GM21619 (cell line): ENCODE results near the gene AMBP.

Experiments
- ATAC-seq: cut with Tn5 transposase; IDR thresholded peaks from one replicate; pipeline ENCODE4 v1.9.1; 2021; ENCODE audit not compliant: unreplicated experiment

AMBP gene

GRCh38 chr9:114078021-114078780 lies at the start of gene AMBP:
Gene AMBP (minus strand): TSS chr9:114078300. CDS start chr9:114078209, 91 bp downstream.
- no peak for ATAC-seq

GRCh38 chr9:114126247-114127060 lies 48.4 kb upstream of the AMBP start:
- ATAC-seq, result no peak

DNA sequence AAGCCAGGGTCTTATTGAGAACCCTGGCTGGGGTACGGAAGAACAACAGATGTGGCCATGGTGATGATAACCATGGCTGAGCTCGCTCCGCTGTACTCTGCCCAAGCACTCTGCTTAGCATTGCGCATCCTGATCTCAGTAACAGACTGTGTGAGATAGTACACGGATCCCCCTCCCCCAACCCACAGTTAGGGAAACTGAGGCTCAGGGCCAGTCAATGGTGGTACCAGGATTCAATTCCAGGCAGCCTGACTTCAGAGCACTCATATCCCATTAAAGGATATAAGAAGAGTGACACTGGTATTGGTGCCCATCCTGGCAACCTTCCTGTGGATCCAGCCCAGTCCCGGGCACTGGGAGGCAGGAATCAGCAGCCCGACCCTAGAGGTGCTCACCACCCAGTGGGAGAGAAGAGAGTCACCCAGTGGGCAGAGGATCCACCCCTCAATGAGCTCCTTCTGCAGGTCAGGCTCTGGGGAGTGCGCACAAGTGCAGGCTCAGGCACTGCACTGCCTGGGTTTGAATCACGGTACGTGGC lies 47.4 kb upstream of the AMBP start:
- ATAC-seq, result no peak

DNA sequence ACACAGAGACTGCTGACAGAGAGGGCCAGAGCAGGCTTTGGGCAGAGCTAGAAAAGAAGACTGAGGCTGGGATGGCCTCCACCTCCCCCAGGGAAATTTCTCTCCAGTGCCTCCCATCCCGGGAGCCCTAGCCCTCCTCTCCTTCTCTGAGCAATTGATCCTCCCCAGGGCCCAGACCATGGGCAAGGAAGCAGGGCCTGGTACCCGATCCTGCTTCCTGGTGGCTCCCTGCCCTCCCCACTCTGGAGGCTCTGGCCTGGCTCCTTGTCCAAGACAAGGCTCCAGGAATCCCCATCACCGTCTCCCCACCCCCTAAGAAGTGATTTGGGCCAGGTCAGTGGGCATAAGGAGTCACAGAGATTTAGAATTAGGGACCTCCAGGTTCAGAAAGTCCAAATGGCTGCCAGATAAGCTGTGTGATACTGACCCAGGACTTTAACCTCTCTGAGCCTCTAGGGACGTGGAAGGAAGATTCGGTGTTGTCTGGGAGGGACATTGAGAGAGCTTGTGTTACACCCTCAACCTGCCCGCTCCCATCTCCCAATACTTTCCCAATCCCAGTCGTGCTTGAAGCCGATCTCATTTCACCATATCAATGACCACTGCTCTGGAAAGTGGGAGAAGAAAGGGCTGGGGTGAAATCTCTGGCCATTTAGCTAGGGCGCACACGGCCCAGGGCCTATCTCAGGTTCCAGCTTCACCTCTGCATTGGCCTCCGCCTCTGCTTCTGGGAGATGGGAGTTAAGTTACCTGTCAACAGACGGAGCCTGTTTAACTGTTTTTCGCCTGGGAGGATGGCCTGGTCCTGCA lies 46.8 kb upstream of the AMBP start:
- no peak for ATAC-seq

GRCh38 chr9:114124138-114124537 lies 46.0 kb upstream of the AMBP start:
- ATAC-seq, result no peak

- no peak for ATAC-seq
These were observed 45.2 kb upstream of the AMBP start for GRCh38 chr9:114123031-114123977.

DNA sequence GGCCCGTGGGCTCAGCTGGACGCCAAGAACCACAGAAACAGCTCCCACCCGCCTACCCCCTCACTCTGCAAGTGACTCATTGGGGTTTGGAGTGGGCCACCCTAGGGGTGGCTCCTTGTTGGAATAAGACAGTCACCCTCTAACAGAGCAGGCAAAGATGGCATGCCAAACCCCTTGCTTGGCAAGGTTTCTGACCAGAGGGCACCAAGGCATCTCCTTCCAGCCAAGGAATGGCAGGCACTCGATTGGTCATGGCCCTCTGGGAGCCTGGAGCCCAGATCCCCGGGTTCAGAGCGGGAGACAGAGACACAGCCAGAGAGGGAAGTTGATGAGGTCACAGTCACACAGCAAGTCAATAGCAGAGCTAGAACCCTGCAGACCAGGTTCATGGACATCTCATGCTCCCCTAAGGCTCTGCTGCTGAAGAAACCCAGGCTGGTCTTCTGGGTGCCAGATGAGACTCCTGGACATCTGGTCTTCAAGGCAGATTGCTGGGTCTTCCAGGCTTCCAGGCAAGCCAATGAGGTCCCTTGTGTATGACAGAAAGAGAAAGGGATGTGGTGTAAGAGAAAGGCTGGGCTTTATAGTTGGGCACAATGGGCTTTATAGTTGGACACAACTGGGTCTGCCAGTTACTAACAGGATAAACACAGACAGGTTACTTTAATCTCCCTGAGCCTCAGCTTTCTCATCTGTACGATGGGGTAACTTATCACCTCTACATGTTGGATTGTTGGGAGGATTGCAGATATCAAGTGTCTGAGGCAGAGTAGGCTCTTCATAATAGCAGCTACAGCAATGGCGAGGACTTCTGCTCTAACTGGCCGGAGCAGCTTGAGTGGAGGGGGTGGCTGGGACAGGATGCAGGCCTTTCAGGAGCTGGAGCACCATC lies 44.3 kb upstream of the AMBP start:
- ATAC-seq, result no peak

GRCh38 chr9:114121227-114122135 lies 43.4 kb upstream of the AMBP start:
- no peak for ATAC-seq

- no peak for ATAC-seq
These were observed 42.3 kb upstream of the AMBP start for GRCh38 chr9:114120192-114121014.

DNA sequence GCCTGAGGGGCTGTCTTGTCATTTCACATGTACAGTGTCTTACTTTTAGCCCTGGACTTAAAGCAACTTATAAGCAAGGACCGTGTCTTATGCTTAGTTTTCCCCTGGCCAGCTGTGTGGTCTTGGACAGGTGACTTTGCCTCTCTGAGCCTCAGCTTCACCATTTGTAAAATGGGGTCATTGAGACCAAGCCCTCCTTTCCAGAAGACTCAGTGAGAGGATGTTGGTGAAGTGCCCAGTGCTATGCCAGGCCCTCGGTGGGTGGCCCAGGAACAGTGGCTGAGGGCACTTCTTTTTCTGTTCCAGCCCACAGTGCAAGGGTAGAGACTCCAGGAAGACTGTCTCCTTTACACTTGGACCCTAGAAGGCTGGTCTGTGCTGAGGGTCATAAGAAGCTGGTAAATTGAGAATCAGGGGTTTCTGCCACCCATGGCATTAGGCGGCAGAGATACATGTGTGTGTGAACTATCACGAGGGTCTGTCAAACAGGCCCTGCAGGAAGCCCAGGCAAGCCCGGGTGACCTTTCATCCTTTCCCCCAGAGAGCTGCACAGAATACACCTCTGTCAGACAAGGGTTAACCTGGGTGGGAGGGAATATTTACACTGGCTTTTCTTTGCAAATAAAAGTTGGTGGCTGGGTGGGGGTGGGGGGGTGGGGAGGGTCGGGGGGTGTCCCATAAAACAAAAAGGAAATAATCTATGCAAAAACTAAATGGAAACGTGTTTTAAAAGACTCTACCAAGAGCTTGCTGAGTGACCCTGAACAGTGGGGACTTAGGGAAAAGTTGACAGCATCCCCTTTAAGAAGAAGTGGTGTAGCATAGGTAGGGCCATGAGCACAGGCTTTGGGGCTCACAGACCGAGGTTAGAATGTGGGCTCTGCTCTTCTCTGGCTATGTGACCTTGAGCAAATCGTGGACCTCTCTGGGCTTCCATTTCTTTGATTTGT lies 41.4 kb upstream of the AMBP start:
- ATAC-seq, result no peak

GRCh38 chr9:114117996-114118830 lies 40.1 kb upstream of the AMBP start:
- no peak for ATAC-seq

DNA sequence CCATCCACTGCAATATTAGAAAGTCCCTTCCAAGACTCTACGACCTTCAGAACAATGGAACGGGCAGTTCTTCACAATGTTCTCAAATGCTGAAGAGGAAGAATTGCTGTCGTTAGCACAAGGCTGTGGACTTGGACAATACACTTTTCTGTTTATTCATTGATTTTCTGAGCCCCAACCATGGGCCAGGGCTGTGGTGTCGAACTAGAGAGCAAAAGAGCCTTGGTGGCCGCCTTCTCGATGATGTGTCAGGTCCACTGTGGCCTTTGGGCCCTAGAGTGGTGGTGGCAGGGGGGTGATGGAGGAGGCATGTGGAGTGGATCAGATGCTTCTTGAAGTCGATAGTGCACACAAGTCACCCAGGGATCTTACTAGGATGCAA lies 39.5 kb upstream of the AMBP start:
- no peak for ATAC-seq

DNA sequence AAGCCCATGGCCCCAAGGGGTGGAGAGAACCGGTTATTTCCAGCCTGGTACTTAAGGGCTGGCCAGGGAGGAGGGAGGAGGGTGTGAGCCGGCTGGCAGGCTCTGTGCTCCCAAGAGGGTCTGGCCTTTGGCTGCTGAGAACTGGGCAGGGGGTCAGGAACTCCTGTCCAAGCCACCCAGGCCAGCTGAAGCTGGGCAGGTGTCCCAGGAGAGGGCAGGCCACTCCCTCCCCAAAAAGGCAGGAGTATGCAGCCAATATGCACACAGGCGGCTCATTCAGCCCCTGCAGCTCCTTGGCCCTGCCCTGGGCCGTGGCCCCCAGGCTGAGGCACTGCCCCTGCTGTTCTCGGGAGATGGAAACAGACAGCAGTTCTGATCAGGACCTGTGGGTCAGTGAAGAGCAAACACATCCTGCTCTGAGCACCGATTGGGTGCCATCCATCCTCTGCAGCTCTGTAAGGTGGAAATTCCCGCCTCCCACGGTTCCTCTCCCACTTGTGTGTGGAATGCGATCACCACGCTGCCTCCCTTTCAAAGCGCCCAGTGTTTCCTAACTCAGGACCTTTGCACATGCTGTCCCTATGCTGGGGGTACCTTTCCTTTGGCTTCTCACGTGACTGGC lies 38.1 kb upstream of the AMBP start:
- no peak for ATAC-seq

- ATAC-seq, result no peak
These were observed 37.6 kb upstream of the AMBP start for GRCh38 chr9:114115654-114116125.

DNA sequence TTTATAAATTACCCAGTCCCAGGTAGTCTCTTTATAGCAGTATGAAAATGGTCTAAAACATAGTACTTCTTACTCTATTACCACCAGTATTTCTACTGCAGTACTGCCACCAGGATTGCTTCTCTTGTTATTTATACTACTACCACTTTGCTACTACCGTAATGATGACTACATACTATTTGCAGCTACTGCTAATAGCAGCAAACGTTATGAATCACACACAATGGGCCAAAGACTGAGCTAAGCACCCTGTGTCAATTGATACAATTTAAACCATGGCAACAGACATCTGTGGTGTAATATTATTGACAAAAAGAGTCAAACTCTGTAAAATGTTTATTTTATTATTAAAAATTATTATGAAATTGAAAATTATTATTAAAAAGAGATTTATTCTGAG lies 36.3 kb upstream of the AMBP start:
- no peak for ATAC-seq
